ENCODE results near the gene DGLUCY.
"Not testable (repeated sequence)": the region's sequence is repeated elsewhere in the genome, so short reads cannot be mapped to it uniquely, and the experiment has no call there.

The DGLUCY gene

GRCh38 chr14:91158091-91158790, 44.4 kb downstream of the DGLUCY start:
- H3K4me3 ChIP-seq (ENCODE audit: low read length), result no peak overlapping the region
- DNase-seq (ENCODE audit: low read depth, low spot score), result no peak

GRCh38 chr14:91159182-91159581, 45.3 kb downstream of the DGLUCY start:
- H3K4me3 ChIP-seq (ENCODE audit: low read length), result no peak overlapping the region
- DNase-seq (ENCODE audit: low read depth, low spot score), result no peak

GRCh38 chr14:91159906-91160305, 46.0 kb downstream of the DGLUCY start:
- DNase-seq (ENCODE audit: low read depth, low spot score), result no peak
- no peak overlapping the region for H3K4me3 ChIP-seq (ENCODE audit: low read length)

GRCh38 chr14:91163316-91163715, 49.4 kb downstream of the DGLUCY start:
- no peak overlapping the region for H3K4me3 ChIP-seq (ENCODE audit: low read length)
- DNase-seq (ENCODE audit: low read depth, low spot score), result no peak

GRCh38 chr14:91164676-91165075, 50.8 kb downstream of the DGLUCY start:
- no peak overlapping the region for H3K4me3 ChIP-seq (ENCODE audit: low read length)
- no peak for DNase-seq (ENCODE audit: low read depth, low spot score)

- H3K4me3 ChIP-seq (ENCODE audit: low read length), result no peak overlapping the region
- no peak for DNase-seq (ENCODE audit: low read depth, low spot score)
These were observed 53.5 kb downstream of the DGLUCY start for GRCh38 chr14:91167380-91167770.

GRCh38 chr14:91169951-91170350, 56.1 kb downstream of the DGLUCY start:
- no peak overlapping the region for H3K4me3 ChIP-seq (ENCODE audit: low read length)
- DNase-seq (ENCODE audit: low read depth, low spot score), result no peak

- DNase-seq (ENCODE audit: low read depth, low spot score), result no peak
- no peak overlapping the region for H3K4me3 ChIP-seq (ENCODE audit: low read length)
These were observed 56.7 kb downstream of the DGLUCY start for GRCh38 chr14:91170504-91171121.

GRCh38 chr14:91171291-91171690, 57.4 kb downstream of the DGLUCY start:
- no peak overlapping the region for H3K4me3 ChIP-seq (ENCODE audit: low read length)
- DNase-seq (ENCODE audit: low read depth, low spot score), result no peak

- peak; percentile 71 for DNase-seq (ENCODE audit: low read depth, low spot score)
- no peak overlapping the region for H3K4me3 ChIP-seq (ENCODE audit: low read length)
These were observed 59.4 kb downstream of the DGLUCY start for GRCh38 chr14:91173221-91173670.

GRCh38 chr14:91173904-91174303, 60.0 kb downstream of the DGLUCY start:
- no peak for DNase-seq (ENCODE audit: low read depth, low spot score)
- H3K4me3 ChIP-seq (ENCODE audit: low read length), result no peak overlapping the region

- DNase-seq (ENCODE audit: low read depth, low spot score), result no peak
- H3K4me3 ChIP-seq (ENCODE audit: low read length), result no peak overlapping the region
These were observed 61.7 kb downstream of the DGLUCY start for GRCh38 chr14:91175291-91176201.

GRCh38 chr14:91177073-91178034, 63.5 kb downstream of the DGLUCY start:
- no peak overlapping the region for H3K4me3 ChIP-seq (ENCODE audit: low read length)
- peak; percentile 84 for DNase-seq (ENCODE audit: low read depth, low spot score)

GRCh38 chr14:91180611-91181010, 66.7 kb downstream of the DGLUCY start:
- H3K4me3 ChIP-seq (ENCODE audit: low read length), result no peak overlapping the region
- no peak for DNase-seq (ENCODE audit: low read depth, low spot score)

GRCh38 chr14:91182753-91183152, 68.9 kb downstream of the DGLUCY start:
- not testable (repeated sequence) for H3K4me3 ChIP-seq (ENCODE audit: low read length); DNase-seq (ENCODE audit: low read depth, low spot score)

GRCh38 chr14:91184559-91184958, 70.7 kb downstream of the DGLUCY start:
- no peak overlapping the region for H3K4me3 ChIP-seq (ENCODE audit: low read length)
- no peak for DNase-seq (ENCODE audit: low read depth, low spot score)

- no peak for DNase-seq (ENCODE audit: low read depth, low spot score)
- H3K4me3 ChIP-seq (ENCODE audit: low read length), result no peak overlapping the region
These were observed 71.8 kb downstream of the DGLUCY start for GRCh38 chr14:91185721-91186120.

- no peak for DNase-seq (ENCODE audit: low read depth, low spot score)
These were observed 72.7 kb downstream of the DGLUCY start for GRCh38 chr14:91186515-91187066.

GRCh38 chr14:91187271-91187670, 73.4 kb downstream of the DGLUCY start:
- no peak overlapping the region for H3K4me3 ChIP-seq (ENCODE audit: low read length)
- DNase-seq (ENCODE audit: low read depth, low spot score), result no peak

More at GRCh38 chr14:91186515-91187066, 72.7 kb downstream of the DGLUCY start:
- H3K4me3 ChIP-seq (ENCODE audit: low read length), result no peak overlapping the region

All from Jurkat, Clone E6-1 (cell line).